Non-pigmented ciliary epithelial cell (primary cell): ENCODE data around the gene NAV1.
"Not testable (repeated sequence)": the region's sequence is repeated elsewhere in the genome, so short reads cannot be mapped to it uniquely, and the experiment has no call there.

ENCODE experiments used
- DNase-seq: peaks from one replicate; pipeline ENCODE4 v3.0.0-alpha.2; 2010; ENCODE audit warnings: low read depth

The NAV1 gene

DNA sequence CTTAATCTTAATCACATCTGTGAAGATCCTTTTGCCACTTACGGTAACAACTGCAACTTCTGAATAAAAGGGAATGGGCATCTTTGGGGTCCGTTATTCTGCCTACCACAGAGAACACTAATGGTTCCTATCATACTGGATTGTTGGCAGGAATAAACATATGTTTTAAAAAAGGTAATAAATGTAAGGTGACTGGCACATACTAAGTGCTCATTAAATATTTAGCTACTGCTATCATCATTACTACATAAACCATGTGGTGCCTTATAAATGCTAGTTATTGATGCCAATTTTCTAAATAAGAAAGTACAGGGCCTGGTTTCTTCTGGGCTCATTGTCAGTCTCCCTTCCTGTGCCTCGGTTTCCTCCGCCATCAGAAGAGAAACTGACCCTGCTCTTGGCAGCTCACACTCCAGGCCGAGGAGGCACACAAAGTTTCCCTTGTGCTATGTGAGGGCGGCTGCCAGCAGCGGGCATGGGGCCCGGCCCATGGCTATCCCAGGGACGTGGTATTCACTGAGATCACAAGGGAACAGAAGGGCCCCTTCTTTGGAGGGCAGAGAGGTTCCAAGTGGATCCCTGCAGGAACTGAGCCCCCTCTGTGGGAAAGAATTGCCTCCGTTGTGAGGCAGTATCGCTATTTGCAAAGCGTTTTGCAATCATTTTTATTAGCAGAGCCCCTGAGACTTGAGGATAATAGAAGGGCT is 26.2 kb downstream of the NAV1 start:
- no peak for DNase-seq

DNA sequence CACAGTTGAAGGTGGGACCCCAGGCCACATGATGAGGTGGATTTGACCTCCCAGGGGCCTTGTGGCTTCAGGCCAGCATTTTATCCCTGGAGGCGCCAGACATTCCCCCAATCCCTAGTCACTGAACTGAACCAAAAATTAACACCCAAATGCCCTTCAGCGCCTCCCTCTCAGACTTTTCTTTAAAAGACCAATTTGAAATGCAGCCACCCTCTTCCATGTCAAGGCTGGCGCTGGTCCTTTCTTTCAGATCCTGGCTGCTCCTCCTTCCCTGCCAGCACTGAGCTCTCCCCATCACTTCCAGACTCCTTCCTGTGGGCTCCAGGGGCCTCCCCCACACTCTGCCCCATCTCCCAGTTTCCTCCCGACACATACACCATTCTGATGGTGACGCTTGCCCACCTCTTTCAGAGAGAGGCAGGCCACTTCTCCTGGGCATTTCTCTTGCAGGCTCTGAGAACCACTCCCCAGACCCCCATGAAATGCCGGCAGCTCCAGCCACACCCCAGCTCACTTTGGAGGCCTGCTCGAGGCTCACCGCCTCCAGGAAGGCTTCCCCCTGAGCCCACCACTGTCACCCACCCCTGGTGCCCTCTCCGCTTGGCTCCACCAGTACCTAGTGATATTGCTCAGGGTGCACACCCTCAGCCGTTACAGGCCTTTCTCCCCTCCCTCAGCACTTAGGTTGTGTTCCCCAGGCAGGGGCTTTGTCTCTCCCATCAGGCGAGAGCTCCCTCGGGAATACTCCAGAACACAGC is 27.0 kb downstream of the NAV1 start:
- DNase-seq = no peak

DNA sequence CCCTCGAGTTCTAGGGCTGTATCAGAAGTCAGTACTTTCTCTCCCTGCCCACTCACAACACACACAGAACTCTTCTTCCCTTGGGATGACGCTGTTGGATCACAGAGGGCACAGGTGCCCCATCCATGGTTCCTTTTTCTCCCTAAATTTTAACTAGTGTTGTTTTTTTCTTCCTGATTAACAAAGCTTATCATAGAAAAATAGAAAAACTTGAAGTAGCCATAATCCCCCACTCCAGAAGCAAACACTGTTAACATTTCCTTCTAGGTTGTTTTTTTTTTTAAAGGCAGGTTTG is 27.5 kb downstream of the NAV1 start:
- DNase-seq = no peak

DNA sequence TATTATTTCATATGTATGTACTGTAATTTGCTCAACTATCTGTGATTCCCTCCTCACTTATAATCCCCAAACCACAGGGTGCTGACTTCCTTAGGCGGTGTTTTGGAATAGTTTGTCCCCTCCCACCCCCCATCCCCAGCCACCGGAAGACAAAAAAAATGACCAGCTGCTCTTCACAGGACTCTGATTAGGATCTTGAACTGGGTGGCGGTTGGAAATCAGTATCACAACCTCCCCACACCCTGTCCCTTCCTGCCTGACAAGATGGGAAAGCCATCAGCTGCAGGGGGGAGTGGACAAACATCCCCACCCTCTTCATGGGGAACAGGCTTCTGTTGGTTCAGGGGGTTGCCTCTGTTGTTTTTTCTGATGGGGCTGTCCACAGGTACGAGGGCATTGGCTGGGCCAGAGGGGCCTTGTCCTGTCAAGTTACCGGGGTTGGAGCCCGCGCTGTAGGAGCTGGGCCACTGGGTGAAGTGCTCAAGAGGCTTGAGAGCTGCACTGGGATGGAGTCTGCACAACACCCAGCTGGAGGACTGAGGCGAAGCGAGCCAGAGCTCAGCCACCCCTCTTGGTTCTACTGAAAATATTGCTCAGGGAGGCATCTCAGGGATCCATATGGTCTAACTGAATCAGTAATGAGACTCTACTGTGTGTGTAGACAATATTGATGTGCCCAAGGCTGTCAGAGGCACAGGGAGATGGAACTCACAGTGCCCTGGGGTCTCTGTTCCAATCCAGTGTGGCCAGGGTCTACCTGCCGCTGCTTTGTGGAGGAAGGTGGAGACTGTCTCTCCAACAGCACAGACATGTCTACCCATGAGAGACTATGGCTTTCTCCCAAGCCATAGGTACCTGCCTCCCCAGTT is 28.2 kb downstream of the NAV1 start:
- no peak for DNase-seq

DNA sequence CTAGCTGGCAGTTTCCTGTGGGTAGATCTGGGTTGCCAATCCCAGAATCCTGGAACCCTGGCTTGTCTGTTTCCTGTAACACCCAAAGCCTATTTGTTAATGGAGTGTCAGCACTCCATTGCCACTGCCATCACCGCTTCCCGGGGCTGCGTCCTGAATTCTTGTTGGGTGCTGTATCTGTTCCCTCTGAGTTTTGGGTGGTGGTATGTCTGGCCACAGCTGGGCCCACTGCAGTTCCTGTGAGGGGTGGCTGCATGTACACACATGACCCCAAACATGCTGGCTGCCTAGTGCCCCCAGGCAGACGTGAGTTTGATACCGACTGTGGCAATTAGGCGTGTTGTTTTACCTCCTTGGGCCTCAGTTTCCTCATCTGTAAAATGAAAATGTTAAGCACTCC is 29.3 kb downstream of the NAV1 start:
- DNase-seq = no peak

DNA sequence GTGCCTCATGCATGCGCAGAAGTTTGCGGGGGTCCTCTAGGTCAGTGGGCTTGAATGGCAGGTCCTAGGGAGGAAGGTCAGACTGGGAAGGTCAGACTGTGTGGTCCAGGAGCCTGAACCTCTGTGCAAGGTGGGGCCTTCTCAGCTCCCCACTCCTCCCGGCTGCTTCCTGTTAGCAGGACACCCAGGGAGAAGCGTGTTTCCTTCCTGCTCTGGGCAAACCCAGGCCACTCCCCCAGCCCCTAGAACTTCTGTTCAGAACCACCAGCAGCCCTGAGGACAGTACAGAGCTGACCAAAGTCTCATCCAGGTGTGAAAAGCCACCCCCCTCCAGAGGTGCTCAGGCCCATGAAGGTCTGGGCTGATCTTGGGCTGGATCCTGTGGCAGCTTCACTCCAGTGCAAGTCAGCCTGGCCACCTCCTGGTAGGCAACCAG is 29.9 kb downstream of the NAV1 start:
- no peak for DNase-seq

DNA sequence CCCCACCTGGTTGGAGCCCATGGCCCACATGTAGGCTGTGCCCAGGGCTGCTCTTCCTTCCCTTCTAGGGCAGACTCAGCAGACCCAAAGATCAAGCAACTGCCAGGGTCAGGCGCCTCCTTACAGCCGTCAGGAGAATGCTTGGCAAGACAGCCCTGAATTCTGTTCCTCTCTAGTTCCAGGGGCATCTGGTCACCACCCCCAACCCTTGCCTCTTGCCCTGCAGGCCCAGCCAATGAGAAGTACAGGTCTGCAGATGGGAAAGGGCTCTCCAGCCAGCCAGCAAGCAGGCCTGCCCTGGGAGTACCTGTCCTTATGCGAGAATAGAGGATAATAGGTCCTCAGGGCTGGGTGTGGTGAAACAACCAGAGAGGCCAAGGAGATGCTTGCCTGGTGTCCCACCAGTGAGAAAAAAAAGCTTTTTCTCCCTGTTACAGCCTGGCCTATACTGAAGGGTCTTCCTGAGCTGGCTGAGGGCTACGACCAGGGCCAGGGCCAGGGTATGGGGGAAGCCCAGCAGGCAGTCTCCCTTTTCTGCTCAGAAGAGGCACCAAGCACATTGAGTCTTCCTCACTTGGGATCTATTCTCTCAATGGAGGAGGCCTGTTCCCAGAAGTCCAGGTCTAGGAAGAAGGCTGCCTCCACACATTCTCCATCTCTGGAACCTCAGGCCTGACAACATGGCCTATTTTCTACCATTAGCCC is 31.4 kb downstream of the NAV1 start:
- no peak for DNase-seq

DNA sequence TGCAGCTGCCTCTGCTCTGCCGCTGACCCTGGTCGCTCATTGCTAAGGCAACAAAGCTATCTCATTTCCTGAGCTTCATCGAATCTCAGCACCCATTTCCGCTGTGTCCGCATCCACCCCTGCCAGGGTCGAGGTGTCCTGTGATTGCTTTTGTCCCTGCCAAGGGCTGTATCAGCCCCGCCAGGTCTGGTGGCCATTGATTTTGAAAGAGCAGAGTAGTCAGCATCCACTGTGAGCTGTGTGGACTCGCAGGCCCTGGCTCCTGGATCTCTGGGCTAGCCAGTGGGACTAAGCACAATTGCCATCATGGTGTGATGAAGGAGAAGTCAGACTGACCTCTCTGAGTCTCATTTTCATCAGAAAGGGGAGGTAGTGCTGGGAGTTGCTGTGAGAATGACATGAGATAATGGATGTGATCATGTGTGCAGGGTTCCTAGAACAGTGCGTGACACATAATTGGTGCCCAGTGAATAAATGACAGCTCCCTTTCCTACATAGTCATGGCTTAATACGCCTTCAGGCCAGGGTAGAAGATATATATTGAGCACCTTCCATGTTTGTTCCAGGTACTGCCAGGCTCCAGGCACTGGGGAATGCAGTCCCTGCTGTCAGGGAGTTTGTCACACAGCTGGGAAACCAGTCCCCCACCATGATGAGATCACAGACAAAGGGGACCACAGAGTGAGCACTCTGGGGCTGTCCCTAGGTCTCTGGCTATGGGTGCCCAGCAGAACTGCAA is 32.1 kb downstream of the NAV1 start:
- DNase-seq = no peak

DNA sequence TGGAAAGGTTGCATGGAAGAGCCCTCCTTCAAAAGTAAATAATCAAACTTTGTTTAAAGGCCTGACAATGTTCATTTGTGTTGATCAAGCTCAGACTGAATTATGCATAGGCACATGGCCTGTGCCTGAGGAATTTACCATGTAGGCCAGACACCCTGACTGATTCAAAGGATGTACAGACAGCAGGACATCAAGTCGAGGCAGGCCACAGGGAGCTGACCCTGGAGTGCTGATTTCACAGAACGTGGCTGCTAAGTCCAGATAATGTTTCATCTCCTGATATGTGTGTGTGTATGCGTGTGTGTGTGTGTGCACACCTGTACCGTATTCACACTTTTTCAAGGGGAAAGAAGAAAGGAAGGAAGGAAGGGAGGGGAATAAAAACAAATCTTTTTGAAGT is 34.1 kb downstream of the NAV1 start:
- DNase-seq = no peak

DNA sequence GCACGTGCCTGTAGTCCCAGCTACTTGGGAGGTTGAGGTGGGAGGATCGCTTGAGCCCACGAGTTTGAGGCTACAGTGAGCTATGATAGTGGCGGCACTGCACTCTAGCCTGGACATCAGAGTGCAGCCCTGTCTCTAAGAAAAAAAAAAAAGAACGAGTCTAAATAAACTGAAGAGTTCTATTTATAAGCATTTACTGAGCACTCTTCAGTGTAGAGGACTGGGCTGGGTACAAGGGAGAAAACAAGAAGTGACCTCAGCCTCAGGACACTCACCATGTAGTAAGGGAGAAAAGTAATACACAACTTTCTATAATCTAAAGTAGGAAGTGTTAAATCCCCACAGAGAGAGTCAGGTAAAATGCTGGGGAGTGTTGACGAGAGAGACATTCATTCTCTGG is 35.0 kb downstream of the NAV1 start:
- DNase-seq = no peak

DNA sequence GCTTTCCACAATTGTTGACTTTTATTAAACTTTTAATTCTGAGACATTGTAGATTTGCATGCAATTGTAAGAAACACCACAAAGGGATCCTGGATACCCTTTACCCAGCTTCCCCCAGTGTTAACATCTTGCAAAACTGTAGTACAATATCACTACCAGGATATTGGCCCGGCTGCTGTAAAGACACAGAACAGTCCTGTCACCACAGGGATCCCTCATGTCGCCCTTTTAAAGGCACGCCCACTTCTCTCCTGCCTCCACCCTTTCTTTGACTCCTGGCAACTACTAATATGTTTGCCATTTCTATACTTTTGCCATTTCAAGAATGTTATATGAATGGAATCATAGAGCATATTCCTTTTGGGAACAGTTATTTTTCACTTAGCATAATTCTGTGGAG is 37.0 kb downstream of the NAV1 start:
- DNase-seq = no peak

DNA sequence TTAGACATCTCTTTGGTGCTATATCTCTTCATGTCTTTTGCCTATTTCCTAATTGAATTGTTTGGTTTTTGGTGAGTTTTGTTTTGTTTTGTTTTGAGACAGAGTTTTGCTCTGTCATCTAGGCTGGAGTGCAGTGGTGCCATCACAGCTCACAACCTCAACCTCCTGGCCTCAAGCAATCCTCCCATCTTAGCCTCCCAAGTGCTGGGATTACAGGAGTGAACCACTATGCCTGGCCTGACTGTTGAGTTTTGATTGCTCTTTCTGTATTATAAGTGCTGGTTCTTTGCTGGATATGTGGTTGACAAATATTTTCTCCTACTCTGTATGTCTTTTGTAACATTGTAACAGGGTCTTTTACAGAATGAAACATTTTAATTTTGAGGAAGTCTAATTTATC is 38.0 kb downstream of the NAV1 start:
- DNase-seq = no peak

DNA sequence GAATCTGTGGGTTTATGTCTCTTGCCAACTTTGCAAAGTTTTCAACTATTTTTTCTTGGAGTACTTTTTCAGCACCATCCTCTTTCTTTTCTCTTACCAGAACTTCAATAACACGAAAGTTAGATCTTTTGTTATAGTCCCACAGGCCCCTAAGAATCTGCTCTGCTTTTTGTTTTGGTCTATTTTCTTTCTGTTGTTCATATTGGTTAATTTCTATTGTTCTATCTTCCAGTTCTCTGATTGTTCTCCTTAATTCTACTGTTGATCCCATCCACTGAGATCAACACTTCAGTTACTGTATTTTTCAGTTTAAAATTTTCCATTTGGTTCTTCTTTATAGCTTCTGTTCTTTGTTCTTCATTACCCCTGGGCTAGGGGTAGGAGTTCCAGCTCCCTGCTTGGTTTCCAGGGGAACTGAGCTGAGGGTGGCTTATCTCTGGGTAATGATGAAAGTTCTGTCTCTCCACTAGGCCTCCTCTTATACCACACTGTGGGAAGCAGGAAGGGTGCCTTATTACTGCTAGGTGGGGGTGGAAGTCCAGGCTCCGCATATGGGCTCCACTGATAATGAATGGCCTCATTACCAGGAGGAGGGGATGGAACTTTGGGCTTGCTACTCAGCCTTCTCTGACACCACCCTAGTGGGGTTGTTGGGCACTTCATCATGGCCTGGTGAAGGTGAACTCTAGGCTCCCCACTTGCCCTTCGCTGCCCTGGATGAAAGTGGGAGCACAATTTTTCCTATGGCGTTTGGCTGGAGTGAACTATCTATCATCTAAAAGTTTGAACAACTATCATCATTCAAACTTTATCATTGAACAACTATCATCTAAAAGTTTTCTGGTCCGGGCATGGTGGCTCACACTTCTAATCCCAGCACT is 39.3 kb downstream of the NAV1 start:
- no peak for DNase-seq

DNA sequence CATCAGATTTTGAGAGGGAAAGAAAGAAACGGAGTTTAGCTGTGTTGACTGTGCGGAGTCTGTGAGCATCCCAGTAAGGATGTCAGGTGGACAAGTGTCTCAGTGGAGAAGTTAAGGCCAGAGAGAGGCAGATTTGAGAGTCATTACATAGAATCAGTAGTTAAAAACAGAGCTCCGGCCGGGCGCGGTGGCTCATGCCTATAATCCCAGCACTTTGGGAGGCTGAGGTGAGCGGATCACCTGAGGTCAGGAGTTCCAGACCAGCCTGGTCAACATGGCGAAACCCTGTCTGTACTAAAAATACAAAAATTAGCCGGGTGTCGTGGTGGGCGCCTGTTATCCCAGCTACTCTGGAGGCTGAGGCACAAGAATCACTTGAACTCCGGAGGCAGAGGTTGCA is 42.4 kb downstream of the NAV1 start:
- DNase-seq = not testable (repeated sequence)

DNA sequence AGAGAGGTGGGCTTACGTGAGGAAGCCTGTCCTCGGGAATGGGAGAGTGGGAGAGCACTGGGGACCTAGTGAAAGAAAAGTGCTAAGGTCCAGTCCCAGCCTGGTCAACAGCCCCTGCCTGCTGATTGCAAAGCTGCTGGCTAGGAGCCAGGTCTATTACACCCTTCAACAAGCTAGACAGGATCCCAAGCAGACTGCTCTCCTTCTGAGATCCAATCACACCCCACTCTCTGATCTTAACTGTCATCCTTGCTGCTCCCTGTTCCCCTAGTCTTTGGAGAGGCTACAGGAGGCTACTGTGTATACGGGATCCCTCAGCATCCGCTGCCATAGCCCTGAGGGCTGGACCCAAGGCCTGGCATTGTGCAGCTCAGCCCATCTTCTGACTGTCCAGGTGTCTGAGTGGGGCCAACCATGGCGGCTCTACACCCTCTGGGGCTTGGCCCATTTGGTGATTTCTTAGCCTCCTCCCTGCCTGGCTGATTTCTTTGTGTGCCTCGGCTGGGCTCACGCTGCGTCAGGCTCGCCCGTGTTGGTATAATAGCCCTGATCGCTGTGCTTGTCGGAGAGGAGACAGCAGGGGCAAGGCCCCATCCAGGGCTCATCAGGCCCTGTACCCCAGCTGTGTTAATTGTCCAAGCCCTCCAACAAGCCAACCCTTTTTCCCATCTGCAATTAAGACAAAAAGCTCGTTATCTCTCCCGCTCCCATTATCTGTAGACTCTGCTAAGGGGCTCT is 43.9 kb downstream of the NAV1 start:
- DNase-seq = no peak

DNA sequence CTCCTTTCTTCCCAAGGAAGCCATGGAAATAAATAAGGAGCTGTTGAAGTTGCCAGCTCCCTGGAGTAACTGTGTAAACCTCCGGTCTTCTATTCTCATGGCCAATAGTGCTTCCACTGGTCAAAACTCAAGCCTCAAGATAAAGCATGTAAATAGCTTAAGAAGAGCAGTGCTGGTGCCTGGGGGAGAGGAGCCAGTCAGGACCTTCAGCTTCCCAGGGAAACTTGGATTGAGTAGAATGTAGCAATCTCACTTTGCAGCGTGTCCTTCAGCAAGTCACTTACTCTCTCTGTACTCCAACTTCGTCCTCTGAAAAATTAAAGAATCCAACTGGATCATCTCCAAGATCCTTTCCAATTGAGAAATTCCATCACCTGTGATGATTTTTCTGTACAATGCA is 44.7 kb downstream of the NAV1 start:
- no peak for DNase-seq

DNA sequence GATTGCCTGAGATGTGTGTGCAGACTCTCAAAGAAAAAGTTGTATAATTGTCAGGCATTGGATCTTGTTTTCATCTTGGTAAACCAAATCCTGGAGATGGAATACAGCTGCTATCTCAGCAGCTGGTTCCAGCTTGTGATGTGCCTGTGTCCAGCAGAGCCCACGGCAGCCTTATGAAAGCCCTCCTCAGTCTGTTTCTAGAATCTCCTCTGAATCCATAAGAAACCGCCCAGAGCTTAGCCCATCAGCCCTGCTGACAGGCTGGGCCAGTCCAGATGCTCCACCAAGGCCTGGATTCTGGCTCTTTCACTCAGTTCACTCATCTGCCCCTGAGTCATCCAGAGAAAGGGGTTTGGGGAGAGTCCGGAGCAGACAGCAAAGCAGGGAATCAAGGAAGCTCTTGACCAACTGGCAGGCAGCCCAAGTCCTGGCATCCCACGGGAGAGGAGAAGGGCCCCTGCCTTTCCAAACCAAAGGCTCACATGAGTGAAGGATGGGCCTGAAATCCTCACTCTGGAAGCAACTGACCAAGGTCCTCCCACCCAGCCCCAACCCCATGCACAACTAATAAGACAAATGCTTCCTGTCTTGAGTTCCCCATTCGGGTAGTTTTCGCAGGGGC is 45.7 kb downstream of the NAV1 start:
- DNase-seq = no peak

DNA sequence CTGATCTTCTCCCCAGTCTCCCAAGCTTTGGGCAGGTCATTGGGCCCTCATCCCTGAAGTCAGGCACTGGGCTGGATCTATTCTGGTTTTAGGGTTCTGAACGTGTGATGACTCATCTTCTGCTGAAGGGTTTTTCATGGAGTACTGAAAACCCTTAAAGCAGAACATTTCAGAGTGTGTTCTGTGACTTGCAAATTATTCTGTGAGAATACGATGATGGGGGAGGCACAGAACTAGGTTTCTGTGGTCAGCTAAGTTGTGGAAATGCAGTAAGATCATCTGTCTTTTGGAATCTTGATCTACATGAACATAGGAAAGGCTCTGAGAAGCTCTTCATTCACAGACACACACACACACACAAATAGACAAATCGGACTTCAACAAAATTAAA is 46.2 kb downstream of the NAV1 start:
- no peak for DNase-seq

DNA sequence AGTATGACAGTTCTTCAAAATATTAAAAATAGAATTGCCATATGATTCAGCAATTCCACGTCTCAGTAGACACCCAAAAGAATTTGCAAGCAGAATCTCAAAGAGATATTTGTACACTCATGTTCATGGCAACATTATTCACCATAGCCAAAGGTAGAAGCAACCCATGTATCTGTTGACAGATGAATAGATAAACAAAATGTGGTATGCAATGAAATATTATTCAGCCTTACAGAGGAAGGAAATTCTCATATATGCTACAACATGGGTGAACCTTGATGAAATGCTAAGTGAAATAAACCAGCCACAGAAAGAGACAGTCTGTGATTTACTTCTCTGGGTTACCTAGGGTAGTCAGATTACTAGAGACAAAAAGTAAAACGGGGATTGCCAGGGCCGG is 47.0 kb downstream of the NAV1 start:
- DNase-seq = no peak

DNA sequence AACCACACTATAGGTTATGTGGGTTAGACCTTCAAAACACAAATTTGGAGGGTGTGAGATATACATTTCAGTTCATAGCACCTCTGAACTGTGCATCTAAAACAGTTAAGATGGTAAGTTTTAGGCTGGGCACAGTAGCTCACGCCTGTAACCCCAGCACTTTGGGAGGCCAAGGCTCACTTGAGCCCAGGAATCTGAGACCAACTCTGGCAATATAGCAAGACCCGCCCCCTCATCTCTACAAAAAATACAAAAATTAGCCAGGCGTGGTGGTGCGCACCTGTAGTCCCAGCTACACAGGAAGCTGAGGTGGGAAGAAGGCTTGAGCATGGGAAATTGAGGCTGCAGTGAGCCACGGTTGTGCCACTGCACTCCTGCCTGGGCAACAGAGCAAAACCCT is 47.9 kb downstream of the NAV1 start:
- DNase-seq = no peak
